Skeletal muscle cell (primary cell): Measurements from ENCODE around the gene RNASET2.
"Not testable (repeated sequence)": the region's sequence is repeated elsewhere in the genome, so short reads cannot be mapped to it uniquely, and the experiment has no call there.

Experiments used
- DNase-seq: peaks from one replicate; pipeline ENCODE4 v3.0.0-alpha.2; 2010; ENCODE audit warnings: low read depth
- H3K4me3 ChIP-seq: 2 replicates; pipeline ENCODE4 v1.5.1; 2011; ENCODE audit warnings: low read depth, mild to moderate bottlenecking, control low read depth, low read length, moderate library complexity

The RNASET2 gene

DNA sequence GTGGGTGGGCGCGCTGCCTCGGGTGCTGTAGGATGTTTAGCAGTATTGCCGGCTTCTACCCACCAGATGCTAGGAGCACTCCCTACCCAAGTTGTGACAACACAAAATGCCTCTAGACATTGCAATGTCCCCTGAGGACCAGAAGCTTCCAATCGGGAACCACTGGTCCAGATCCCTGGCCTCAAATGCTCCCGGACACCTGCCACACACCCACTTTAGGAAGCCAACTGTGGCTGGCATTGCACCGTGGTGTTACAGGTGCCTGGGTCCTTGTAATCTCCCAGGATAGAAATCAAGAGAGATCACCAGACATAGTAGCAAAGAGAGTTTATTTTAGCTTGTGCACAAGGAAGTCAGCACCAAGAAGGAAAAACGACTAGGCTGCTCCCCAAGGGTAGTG, 14.9 kb upstream of the RNASET2 start:
- no peak for DNase-seq
- no peak overlapping the region for H3K4me3 ChIP-seq

DNA sequence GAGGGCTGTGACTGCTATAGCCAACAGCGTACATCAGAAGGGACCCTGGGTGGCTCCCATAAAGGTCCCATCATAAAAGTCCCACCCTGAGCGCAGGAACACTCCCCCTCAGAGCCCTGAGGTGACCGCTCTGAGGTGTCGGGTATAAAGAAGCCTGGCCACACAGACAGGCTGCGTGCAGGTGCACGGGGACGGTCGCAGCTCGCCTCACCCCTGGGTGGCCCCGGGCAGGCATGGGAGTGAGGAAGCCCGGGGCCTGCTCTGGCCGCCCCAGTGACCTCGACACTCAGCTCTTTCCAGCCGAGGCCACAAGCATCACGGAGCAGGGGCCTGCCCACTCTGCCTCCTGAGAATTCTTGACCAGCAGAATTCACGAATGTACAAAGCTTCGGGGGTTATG, 14.4 kb upstream of the RNASET2 start:
- no peak overlapping the region for H3K4me3 ChIP-seq
- DNase-seq: no peak

DNA sequence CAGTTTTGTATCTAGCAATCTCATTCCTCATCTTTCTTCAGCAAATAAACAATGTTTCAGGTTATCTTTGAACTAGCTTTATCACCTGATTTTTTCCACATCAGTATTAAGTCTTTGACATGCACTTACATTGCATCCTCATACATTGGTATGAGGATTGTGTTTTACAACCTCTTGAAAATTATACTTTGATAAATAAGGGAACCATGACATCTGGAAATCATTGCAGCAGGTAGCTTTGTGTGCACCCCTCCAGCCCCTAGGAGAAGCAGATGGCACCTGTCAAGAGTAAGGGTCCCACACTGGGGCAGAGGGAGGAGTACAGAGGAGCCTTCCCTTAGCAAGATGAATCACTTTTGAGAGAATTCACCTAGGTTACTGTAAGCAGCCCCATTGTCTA, 13.7 kb upstream of the RNASET2 start:
- no peak overlapping the region for H3K4me3 ChIP-seq
- DNase-seq: no peak

DNA sequence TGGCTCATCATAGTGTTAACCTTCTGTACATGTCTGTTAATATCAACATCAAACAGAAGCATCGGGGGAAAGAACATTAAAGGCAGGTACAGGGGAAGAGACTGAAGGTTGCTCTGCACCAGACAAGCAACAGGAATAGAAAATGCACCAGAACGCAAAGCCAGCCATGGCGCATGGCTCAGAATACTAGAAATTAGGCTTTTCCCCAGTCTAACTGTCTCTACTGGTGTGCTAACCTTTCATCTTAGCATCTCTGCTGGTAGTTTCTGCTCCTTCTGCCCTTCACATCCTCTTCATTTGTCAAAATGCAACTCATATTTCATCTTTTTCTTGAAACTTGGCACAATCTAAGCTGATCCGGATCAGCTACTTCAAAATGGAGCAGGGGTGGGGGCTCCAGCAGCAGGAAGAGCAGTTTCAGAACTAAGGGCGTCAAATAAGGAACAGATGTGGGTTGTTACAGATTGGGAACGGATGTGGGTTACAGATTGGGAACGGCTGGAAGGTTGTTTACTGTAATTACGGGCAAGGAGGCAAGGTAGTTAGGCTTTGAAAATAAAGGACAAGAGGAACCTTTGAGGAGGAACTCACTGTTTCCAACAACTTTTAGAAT, 13.1 kb upstream of the RNASET2 start:
- DNase-seq: no peak
- no peak overlapping the region for H3K4me3 ChIP-seq

DNA sequence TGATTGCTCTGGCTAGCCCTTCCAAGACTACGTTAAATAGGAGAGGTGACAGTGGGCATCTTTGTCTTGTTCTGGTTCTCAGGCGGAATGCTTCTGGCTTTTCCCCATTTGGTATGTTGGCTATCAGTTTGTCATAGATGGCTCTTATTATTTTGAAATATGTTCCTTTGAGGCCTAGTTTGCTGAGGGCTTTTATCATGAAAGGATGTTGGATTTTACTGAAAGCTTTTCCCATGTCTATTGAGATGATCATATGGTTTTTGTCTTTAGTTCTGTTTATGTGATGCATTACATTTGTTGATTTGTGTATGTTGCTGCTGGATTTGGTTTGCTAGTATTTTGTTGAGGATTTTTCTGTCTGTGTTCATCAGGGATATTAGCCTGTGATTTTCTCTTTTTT, 9.9 kb upstream of the RNASET2 start:
- H3K4me3 ChIP-seq: no peak overlapping the region
- DNase-seq: no peak

DNA sequence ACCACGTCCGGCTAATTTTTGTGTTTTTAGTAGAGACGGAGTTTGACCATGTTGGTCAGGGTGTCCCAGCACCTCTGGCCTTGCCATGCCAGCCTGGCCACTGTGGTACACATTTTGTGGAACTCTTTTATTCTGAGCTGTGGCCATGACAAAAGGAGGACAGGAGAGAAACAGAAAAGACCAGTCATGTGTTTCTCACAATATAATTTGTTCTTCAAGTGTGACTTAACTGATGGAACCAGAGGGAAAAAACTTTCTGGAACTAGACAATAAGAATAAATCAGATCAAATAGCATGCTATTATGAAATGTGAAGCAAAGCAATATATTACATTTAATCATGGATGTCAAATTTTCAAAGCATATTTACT, 4.2 kb upstream of the RNASET2 start:
- DNase-seq: no peak

DNA sequence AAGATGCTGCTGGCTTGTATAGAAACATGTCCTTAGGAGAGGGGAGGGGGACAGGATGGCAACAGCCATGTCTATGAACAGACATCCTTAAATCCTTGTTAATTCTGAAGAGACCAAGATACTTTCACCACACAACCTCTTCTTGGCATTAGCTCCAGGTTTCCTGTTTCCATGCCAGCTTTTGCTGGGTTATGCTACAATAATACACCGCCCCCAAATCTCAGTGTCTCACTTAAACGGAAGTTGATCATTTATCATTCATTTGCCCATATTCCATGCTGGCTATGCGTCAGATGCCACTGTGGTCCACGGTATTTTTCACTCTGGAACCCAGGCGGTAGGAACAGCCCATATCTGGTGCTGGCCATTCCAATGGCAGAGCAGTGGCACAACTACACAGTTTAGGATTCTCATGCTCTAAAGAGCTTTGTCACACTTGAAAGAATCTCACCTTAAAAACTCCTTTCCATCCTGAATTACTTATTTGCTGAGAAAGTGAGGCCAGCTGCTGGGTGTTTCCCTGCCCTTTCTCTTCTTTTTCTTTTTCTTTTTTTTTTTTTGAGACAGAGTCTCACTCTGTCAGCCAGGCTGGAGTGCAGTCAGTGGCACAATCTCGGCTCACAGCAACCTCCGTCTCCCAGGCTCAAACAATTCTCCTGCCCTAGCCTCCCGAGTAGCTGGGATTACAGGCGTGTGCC, 3.7 kb upstream of the RNASET2 start:
- no peak overlapping the region for H3K4me3 ChIP-seq
- DNase-seq: no peak

More for the DNA sequence above, 4.2 kb upstream of the RNASET2 start:
- no peak overlapping the region for H3K4me3 ChIP-seq

DNA sequence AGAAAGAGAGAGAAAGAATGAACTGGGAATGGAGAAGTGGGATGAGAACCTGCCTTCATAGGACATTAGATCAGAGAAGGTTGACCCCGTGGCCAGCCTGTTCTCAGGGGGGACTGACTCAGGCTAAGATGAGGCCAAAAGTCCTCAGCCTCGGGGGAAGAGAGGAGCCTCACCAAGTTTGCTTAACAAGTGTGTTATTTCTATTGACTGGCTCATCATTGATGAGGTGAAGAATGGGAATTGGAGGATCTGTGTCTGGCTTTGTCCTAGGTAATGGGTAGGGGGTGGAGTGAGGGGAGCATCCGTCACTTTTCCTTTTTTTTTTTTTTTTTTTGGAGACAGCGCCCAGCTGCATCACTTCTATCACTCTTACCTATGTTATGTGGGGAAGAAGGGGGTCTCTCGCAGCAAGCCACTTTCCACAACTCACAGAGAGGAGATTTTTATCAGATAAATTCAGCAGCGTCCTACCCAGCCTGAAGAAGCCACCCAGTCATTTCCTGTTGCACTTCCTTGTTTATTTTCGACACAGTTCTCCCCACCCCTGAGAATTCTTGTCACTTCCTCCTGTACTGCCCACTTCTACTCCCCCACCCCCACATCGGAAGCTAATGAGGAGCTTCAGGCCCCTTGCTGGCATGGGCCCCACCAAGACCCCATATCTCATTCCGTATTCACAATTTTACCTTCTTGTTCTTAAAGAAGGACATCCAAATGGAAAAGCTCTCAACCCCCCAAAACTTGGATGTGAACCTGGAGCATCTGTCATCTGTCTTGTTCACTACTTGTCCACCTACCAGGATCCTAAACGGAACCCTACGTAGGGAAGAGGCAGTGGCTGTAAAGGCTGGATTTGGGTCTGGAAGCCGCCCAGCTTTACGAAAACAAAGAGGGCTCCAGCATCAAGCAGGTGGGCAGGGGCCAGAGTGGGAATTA, 2.8 kb upstream of the RNASET2 start:
- H3K4me3 ChIP-seq: no peak overlapping the region
- DNase-seq: no peak

DNA sequence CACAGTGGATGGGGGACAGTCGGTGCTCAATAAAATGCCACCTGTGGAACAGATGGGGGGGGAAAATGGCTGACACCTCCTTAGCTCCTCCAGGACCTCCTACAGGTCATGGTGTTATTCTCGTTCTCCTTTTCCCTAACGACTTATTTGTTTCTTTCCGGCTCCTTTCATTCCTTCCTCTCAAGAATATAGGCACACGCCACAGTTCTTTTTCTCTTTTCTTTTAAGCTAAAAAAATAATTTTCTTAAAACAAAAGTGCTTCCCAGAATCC, 1.4 kb upstream of the RNASET2 start:
- H3K4me3 ChIP-seq: no peak overlapping the region
- DNase-seq: no peak

DNA sequence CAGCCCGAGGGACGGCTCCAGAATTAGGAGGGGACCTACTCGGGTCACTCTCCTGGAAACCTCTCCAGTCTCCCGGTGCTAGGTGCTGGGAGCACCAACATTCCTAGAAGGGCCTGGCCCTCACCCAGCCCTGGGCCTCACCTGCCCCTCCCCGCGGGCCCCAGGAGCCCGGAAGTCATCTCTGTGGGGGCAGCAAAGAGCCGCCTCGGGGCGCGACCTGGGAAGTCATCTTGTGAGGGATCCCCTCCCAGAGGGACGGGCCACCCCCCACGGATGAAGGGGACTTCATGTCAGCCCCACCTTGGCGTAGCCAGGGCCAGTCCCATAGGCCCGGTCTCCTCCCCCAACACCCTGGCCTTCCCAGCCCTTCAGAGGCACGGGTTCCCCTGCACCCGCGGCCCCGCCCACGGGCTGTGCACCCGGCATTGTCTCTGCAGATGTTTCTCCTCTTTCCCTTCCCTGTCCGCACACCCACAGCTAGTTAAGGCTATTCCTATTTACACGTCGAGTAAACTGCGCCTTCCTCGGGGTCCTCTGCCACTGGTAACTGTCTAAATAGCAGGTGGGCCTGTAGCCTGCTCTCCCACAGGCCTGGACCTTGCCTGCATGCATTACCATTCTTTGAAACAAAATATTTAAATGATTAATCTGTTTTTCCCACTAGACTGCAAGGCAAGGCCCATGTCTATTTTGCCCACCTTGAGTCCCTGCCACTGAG, 896 bp upstream of the RNASET2 start:
- no peak for DNase-seq
- peak overlapping the region; percentile 78 for H3K4me3 ChIP-seq

DNA sequence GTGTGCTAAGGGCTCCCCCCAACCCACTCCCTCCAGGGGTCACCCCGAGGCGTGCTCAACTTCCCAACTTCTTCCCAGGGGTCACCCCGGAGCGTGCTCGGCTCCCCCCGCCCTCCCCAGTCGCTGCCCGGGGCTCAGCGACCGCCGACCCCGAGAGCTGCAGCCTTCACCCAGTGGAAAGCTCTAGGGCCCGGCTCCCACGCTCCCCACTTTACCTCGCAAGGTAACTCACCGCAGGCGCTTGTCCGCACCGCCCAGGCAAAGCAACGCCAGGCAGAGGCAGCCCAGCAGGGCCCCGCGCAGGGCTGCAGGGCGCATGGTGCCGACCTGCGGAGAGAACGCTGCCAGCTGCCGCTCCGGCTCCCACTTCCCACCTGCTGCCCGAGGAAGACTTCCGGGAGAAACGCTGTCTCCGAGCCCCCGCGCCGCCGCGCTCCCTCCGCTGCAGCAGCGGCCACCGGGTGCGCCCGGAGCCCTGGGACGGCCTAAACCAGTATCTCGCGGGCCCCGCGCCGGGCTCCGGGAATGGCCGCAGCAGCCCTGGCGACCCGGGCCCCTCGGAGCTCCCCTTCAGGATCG, 396 bp downstream of the RNASET2 start:
- no peak for DNase-seq
- H3K4me3 ChIP-seq: peak overlapping the region; percentile 78

DNA sequence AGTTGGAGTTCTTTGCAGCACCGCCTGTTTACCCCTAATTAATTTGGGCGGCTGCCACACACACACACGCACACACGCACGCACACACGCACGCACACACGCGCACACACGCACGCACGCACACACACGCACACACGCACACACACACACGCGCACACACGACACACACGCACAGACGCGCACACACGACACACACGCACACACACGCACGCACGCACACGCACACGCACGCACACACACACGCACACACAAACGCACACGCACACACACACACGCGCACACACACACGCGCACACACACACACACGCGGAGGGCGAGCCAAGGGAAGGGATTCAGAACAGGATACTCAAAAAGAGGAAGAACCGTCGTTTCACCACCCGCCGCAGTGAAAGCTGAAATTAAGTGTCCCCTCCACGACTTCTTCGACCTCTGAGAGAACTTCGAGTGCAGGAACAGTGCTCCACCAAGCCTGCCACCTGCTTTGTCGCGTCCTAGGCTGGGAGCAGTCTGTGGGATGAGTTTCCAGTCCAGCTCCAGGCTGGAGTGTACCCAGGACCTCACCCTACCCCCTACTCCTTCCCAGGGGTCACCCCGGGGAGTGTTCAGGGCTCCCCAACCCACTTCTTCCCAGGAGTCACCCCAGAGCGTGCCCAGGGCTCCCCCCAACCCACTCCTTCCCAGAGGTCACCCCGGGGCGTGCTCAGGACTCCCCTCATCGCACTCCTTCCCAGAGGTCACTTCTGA, 1.1 kb downstream of the RNASET2 start:
- H3K4me3 ChIP-seq: peak overlapping the region; percentile 78
- no peak for DNase-seq

DNA sequence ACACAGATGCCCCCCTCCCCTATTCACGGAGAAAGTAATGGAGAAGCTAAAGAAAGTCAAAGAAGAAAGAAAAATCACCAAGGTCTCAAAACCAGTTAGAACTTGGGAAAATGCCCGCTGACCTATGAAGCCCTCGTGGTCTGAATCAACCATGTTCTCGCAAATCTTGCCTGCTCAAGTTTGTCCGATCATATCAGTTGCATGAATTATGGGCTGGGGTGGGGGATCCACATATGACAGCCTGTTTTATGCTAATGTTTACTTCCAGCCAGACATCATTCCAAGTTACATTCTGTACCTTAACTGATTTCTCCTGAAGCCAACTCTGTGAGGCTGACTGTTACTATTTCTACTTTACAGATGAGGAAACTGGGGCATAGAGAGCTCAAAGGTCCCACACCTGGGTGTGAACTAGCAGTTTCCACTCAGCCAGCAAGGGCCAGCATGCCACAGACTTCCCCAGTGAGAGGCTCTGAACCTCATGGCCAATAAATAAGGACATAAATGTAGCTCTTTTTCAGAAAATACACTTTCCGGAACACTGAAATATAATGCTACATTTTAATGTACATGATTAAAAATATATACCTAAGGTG, 2.1 kb downstream of the RNASET2 start:
- H3K4me3 ChIP-seq: no peak overlapping the region
- no peak for DNase-seq

DNA sequence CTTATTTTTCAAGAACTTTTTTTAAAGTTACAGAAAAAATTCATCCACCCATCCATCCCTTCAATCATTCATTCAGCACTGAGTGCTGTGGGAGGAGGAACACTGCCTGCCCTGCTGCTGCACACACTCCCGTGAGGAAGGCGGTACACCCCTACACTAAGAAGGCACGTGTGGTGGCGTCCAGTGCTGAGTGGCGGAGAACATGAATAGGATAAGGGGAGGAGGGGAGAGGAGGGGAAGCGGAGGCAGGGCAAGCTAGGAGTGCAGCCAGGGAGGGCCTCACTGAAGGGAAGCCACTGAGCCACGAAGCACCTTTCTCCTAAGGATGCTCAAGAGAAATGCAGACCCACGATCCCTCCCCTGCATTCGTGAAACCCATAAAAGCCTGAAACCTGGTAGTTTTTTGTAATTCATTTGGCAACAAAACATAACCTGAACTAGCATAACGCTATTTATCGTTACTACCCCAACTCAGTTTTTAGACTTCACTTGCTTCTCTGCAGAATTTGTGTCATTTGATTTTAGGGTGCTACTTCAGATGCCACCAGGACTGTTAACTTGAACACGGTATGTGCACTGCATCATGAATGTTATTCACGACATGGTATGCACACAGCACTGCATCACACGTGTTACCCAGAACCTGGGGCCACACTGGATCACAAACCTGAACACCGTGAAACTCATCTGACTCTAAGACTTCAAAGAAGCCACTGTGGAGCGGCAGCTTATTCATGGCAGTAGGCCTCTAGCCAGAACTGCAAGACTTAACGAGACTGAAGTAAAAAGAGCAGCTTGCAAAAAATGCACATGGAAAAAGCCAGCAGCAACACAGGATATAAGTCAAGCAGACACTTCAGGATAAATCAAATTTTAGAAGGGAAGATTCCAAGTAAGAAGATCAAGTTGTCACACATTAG, 3.5 kb downstream of the RNASET2 start:
- DNase-seq: no peak
- no peak overlapping the region for H3K4me3 ChIP-seq

DNA sequence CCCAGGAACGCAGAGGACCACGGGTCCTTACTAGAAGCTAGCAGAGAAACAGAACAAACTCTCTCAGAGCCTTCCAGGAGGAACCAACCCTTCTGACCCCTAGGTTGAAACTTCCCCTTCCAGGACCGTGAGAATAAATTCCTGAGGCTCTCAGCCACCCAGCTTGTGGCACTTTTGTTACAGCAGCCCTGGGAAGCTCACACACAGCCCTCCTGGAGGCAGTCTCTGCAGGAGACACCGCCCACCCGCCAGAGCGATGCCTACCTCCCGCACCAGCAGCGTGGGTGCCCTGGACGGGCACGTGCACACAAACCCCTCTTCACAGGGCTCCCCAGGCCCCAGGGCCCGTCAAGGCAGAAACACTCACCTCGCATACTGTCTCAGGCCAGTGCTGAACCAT, 4.2 kb downstream of the RNASET2 start:
- DNase-seq: no peak
- no peak overlapping the region for H3K4me3 ChIP-seq

DNA sequence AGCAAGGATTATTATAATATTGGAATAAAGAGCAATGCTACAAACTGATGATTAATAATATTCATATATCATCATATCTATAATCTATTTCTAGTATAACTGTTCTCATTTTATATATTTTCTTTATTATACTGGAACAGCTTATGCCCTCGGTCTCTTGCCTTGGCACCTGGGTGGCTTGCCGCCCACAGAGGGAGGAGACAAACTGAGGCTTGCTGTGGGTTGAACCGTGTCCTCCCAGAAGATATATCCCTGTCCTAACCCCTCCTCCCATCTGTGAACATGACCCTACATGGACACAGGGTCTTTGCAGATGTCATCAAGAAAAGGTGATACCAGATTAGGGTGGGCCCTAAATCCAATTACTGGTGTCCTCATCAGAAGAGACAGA, 4.7 kb downstream of the RNASET2 start:
- H3K4me3 ChIP-seq: no peak overlapping the region

DNA sequence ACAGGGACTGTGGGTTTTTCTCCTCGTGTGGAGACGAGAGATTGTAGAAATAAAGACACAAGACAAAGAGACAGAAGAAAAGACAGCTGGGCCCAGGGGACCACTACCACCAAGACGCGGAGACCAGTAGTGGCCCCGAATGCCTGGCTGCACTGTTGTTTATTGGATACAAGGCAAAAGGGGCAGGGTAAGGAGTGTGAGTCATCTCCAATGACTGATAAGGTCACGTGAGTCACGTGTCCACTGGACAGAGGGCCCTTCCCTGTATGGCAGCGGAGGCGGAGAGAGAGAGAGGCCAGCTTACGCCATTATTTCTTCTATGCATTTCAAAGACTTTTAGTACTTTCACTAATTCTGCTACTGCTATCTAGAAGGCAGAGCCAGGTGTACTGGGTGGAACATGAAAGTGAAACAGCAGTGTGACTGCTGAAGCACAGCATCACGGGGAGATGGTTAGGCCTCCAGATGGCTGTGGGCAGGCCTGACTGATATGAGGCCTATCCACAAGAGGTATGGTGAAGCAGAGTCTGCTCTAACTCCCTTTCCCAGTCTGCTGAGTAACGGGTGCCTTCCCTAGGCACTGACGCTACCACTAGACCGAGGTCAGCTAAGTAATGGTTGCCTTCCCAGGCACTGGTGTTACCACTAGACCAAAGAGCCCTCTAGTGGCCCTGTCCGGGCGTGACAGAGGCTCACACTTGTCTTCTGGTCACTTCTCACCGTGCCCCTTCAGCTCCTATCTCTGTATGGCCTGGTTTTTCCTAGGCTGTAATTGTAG, 5.3 kb downstream of the RNASET2 start:
- H3K4me3 ChIP-seq, DNase-seq: not testable (repeated sequence)

More for the DNA sequence above, 4.7 kb downstream of the RNASET2 start:
- no peak for DNase-seq
